Muscle layer of colon (tissue), 2 donors: ENCODE results near the gene OR5J2.
"Not testable (repeated sequence)": the region's sequence is repeated elsewhere in the genome, so short reads cannot be mapped to it uniquely, and the experiment has no call there.

Experiments used
- H3K27ac ChIP-seq: one replicate; pipeline ENCODE4 v1.7.0; 2013; ENCODE audit warnings: low read depth, mild to moderate bottlenecking, low read length, moderate library complexity
- H3K27me3 ChIP-seq, 2 donors: one replicate each; pipeline ENCODE4 v1.7.0; 2013; ENCODE audit warnings: low read length in 2 of 2, mild to moderate bottlenecking in 2 of 2; ENCODE audit not compliant: insufficient read depth in 2 of 2, control insufficient read depth in 1 of 2
- H3K36me3 ChIP-seq: one replicate; pipeline ENCODE4 v1.7.0; 2013; ENCODE audit warnings: mild to moderate bottlenecking, low read length; ENCODE audit not compliant: insufficient read depth
- H3K4me1 ChIP-seq: one replicate; pipeline ENCODE4 v1.7.0; 2013; ENCODE audit warnings: mild to moderate bottlenecking, low read length; ENCODE audit not compliant: insufficient read depth
- H3K4me3 ChIP-seq, 2 donors: one replicate each; pipeline ENCODE4 v1.7.0; 2013; ENCODE audit warnings: low read length in 2 of 2, low read depth in 1 of 2, mild to moderate bottlenecking in 1 of 2, moderate library complexity in 1 of 2
- H3K9ac ChIP-seq: one replicate; pipeline ENCODE4 v1.7.0; 2013; ENCODE audit warnings: low read length
- H3K9me3 ChIP-seq: one replicate; pipeline ENCODE4 v1.7.0; 2013; ENCODE audit warnings: mild to moderate bottlenecking, low read length
- donor health status: abdominal sarcoma.
- donor health status: Adenocarcinoma of cecum.

Gene OR5J2

GRCh38 chr11:56207790-56208189, 31.4 kb downstream of the OR5J2 start:
- Histone ChIP-seq H3K27me3 (no peaks in the 10 kb centered on the region), H3K4me1 (no peaks in the 10 kb centered on the region), H3K36me3 (no peaks in the 10 kb centered on the region), H3K9me3 (no peaks in the 10 kb centered on the region), H3K9ac (no peak overlapping the region), H3K4me3 (no peak overlapping the region), H3K27ac (no peak overlapping the region)

- no peaks in the 10 kb centered on the region for H3K27me3 ChIP-seq
- H3K4me1 ChIP-seq, result no peaks in the 10 kb centered on the region
- no peaks in the 10 kb centered on the region for H3K36me3 ChIP-seq
- H3K9ac ChIP-seq, result no peak overlapping the region
- H3K27ac ChIP-seq, result no peak overlapping the region
- H3K9me3 ChIP-seq, result peaks cover 5% of the 10 kb centered on the region
- H3K4me3 ChIP-seq, result no peak overlapping the region
Measured at GRCh38 chr11:56214537-56214936, 38.1 kb downstream of the OR5J2 start.

- not testable (repeated sequence) for H3K27ac ChIP-seq, H3K9me3 ChIP-seq, H3K36me3 ChIP-seq, H3K4me1 ChIP-seq, H3K27me3 ChIP-seq, H3K4me3 ChIP-seq, H3K9ac ChIP-seq
Measured at GRCh38 chr11:56219735-56220134, 43.3 kb downstream of the OR5J2 start.
